GM12891 (cell line): ENCODE measurements around the gene C12orf54.

Experiments used
- POLR2A ChIP-seq: IDR thresholded peaks from 2 replicates; pipeline ENCODE4 v1.6.1; 2011; ENCODE audit warnings: low read depth, low read length, control low read depth
- POLR2AphosphoS5 ChIP-seq: IDR thresholded peaks from 2 replicates; pipeline ENCODE4 v1.6.1; 2011; ENCODE audit warnings: low read depth, low read length, control low read depth

GRCh38 chr12:48459259-48459658 lies 23.0 kb upstream of the C12orf54 start:
- TF ChIP-seq POLR2A (no peak), POLR2AphosphoS5 (no peak)
